Stimulated activated naive CD8-positive, alpha-beta T cell treated with anti-CD3 and anti-CD28 coated beads, Interleukin-15, amount 100 ng/mL, for 72 hours (primary cell): ENCODE measurements around the gene DCHS1.
A peak's percentile ranks its signal among the peaks of the same experiment; 100 is the strongest.

ENCODE experiments used
- ATAC-seq: fragments of 150-1000 bp; cut with Tn5 transposase; 2 replicates; pipeline ENCODE4 v1.10.0; 2021; ENCODE audit warnings: mild to moderate bottlenecking, moderate library complexity
- DNase-seq, 2 donors: peaks; one replicate each; pipeline ENCODE4 v3.0.0; 2021 to 2022
- H3K27ac Mint-ChIP-seq, 2 donors: one replicate each; pipeline ENCODE4 v1.8.0; 2022; ENCODE audit warnings: mild to moderate bottlenecking in 2 of 2, mixed read lengths in 2 of 2, moderate library complexity in 2 of 2
- H3K27me3 Mint-ChIP-seq: one replicate; pipeline ENCODE4 v1.8.0; 2022; ENCODE audit warnings: mixed read lengths
- H3K4me1 Mint-ChIP-seq: one replicate; pipeline ENCODE4 v1.8.0; 2022; ENCODE audit warnings: mild to moderate bottlenecking, mixed read lengths
- H3K4me3 Mint-ChIP-seq, 2 donors: one replicate each; pipeline ENCODE4 v1.8.0; 2022; ENCODE audit warnings: mild to moderate bottlenecking in 2 of 2, mixed read lengths in 2 of 2, moderate library complexity in 1 of 2
- H3K9me3 Mint-ChIP-seq, 2 donors: one replicate each; pipeline ENCODE4 v1.8.0; 2022; ENCODE audit warnings: mixed read lengths in 2 of 2

The DCHS1 gene

GRCh38 chr11:6640985-6641701, 14.5 kb downstream of the DCHS1 start:
- DNase-seq (no peak), ATAC-seq (no peak)
- Mint-ChIP-seq H3K4me1 (no peaks in the 10 kb centered on the region), H3K27me3 (no peaks in the 10 kb centered on the region), H3K27ac (no peak overlapping the region), H3K9me3 (no peaks in the 10 kb centered on the region), H3K4me3 (no peak overlapping the region)

- no peaks in the 10 kb centered on the region for H3K27me3 Mint-ChIP-seq
- DNase-seq, result no peak
- no peak for ATAC-seq
- H3K4me1 Mint-ChIP-seq, result no peaks in the 10 kb centered on the region
- H3K9me3 Mint-ChIP-seq, result no peaks in the 10 kb centered on the region
- no peak overlapping the region for H3K27ac Mint-ChIP-seq
- no peak overlapping the region for H3K4me3 Mint-ChIP-seq
Measured at GRCh38 chr11:6640036-6640984, 15.3 kb downstream of the DCHS1 start.

GRCh38 chr11:6638429-6638828, 17.2 kb downstream of the DCHS1 start:
- Mint-ChIP-seq H3K27ac (no peak overlapping the region), H3K4me1 (peaks cover 2% of the 10 kb centered on the region), H3K4me3 (no peak overlapping the region), H3K9me3 (no peaks in the 10 kb centered on the region), H3K27me3 (no peaks in the 10 kb centered on the region)
- ATAC-seq, result no peak
- no peak for DNase-seq

- H3K4me3 Mint-ChIP-seq, result no peak overlapping the region
- no peak overlapping the region for H3K27ac Mint-ChIP-seq
- H3K27me3 Mint-ChIP-seq, result no peaks in the 10 kb centered on the region
- peaks cover 7% of the 10 kb centered on the region for H3K4me1 Mint-ChIP-seq
- H3K9me3 Mint-ChIP-seq, result no peaks in the 10 kb centered on the region
- ATAC-seq (no peak), DNase-seq (no peak)
Measured at GRCh38 chr11:6637871-6638270, 17.7 kb downstream of the DCHS1 start.

GRCh38 chr11:6636480-6636879, 19.1 kb downstream of the DCHS1 start:
- ATAC-seq, result no peak
- Mint-ChIP-seq H3K27me3 (no peaks in the 10 kb centered on the region), H3K9me3 (no peaks in the 10 kb centered on the region), H3K27ac (no peak overlapping the region), H3K4me3 (no peak overlapping the region), H3K4me1 (peaks cover 21% of the 10 kb centered on the region)
- no peak for DNase-seq

- no peak overlapping the region for H3K27ac Mint-ChIP-seq
Measured at GRCh38 chr11:6635082-6635932, 20.3 kb downstream of the DCHS1 start.

GRCh38 chr11:6634534-6634933, 21.1 kb downstream of the DCHS1 start:
- Mint-ChIP-seq H3K27me3 (no peaks in the 10 kb centered on the region), H3K4me3 (no peak overlapping the region), H3K9me3 (no peaks in the 10 kb centered on the region), H3K4me1 (peaks cover 26% of the 10 kb centered on the region), H3K27ac (no peak overlapping the region)
- DNase-seq, result no peak
- no peak for ATAC-seq

More at GRCh38 chr11:6635082-6635932, 20.3 kb downstream of the DCHS1 start:
- no peak overlapping the region for H3K4me3 Mint-ChIP-seq
- H3K27me3 Mint-ChIP-seq, result no peaks in the 10 kb centered on the region
- ATAC-seq (no peak), DNase-seq (no peak)
- H3K9me3 Mint-ChIP-seq, result no peaks in the 10 kb centered on the region
- H3K4me1 Mint-ChIP-seq, result peaks cover 26% of the 10 kb centered on the region

- Mint-ChIP-seq H3K27ac (no peak overlapping the region), H3K4me1 (peaks cover 26% of the 10 kb centered on the region), H3K9me3 (no peaks in the 10 kb centered on the region), H3K27me3 (no peaks in the 10 kb centered on the region), H3K4me3 (no peak overlapping the region)
- DNase-seq (no peak), ATAC-seq (no peak)
Measured at GRCh38 chr11:6633422-6634408, 21.9 kb downstream of the DCHS1 start.

GRCh38 chr11:6632116-6633073, 23.2 kb downstream of the DCHS1 start:
- Mint-ChIP-seq H3K27ac (peak overlapping the region; percentile 7 to 56), H3K9me3 (no peaks in the 10 kb centered on the region), H3K4me1 (peaks cover 38% of the 10 kb centered on the region), H3K4me3 (peak overlapping the region in 1 of 2 donors; percentile 16), H3K27me3 (no peaks in the 10 kb centered on the region)
- ATAC-seq (peak; percentile 79), DNase-seq (peak; percentile 24 to 51)

- Mint-ChIP-seq H3K4me3 (no peak overlapping the region), H3K4me1 (peaks cover 48% of the 10 kb centered on the region), H3K27me3 (no peaks in the 10 kb centered on the region), H3K27ac (peak overlapping the region in 1 of 2 donors; percentile 22), H3K9me3 (no peaks in the 10 kb centered on the region)
- DNase-seq, result no peak
- ATAC-seq, result no peak
Measured at GRCh38 chr11:6631361-6631890, 24.2 kb downstream of the DCHS1 start.

GRCh38 chr11:6630632-6631291, 24.8 kb downstream of the DCHS1 start:
- DNase-seq, result no peak
- Mint-ChIP-seq H3K9me3 (no peaks in the 10 kb centered on the region), H3K4me1 (peaks cover 51% of the 10 kb centered on the region), H3K4me3 (no peak overlapping the region), H3K27ac (no peak overlapping the region), H3K27me3 (no peaks in the 10 kb centered on the region)
- ATAC-seq, result no peak

- H3K9me3 Mint-ChIP-seq, result no peaks in the 10 kb centered on the region
- H3K4me1 Mint-ChIP-seq, result peaks cover 51% of the 10 kb centered on the region
- DNase-seq, result no peak
- no peak overlapping the region for H3K4me3 Mint-ChIP-seq
- ATAC-seq, result peak; percentile 34
- no peaks in the 10 kb centered on the region for H3K27me3 Mint-ChIP-seq
- H3K27ac Mint-ChIP-seq, result no peak overlapping the region
Measured at GRCh38 chr11:6629892-6630631, 25.5 kb downstream of the DCHS1 start.
